HG03460 (cell line): ENCODE data around the gene NRXN3.

Experiments
- ATAC-seq: cut with Tn5 transposase; IDR thresholded peaks from one replicate; pipeline ENCODE4 v1.9.1; 2021; ENCODE audit not compliant: unreplicated experiment

NRXN3 gene

GRCh38 chr14:79496701-79497100 is 1326.5 kb downstream of the NRXN3 start:
- ATAC-seq = no peak

GRCh38 chr14:79500489-79500888 is 1330.3 kb downstream of the NRXN3 start:
- no peak for ATAC-seq

- ATAC-seq = no peak
These were observed 1332.1 kb downstream of the NRXN3 start for GRCh38 chr14:79502136-79502750.

GRCh38 chr14:79502751-79503148 is 1332.6 kb downstream of the NRXN3 start:
- ATAC-seq = no peak

GRCh38 chr14:79510659-79511058 is 1340.5 kb downstream of the NRXN3 start:
- ATAC-seq = no peak

- ATAC-seq = no peak
These were observed 1341.0 kb downstream of the NRXN3 start for GRCh38 chr14:79511146-79511545.

- ATAC-seq = no peak
These were observed 1343.3 kb downstream of the NRXN3 start for GRCh38 chr14:79513446-79513845.

- ATAC-seq = no peak
These were observed 1344.5 kb downstream of the NRXN3 start for GRCh38 chr14:79514700-79515099.

GRCh38 chr14:79515158-79515557 is 1345.0 kb downstream of the NRXN3 start:
- ATAC-seq = no peak

GRCh38 chr14:79516009-79516408 is 1345.8 kb downstream of the NRXN3 start:
- ATAC-seq = no peak

GRCh38 chr14:79525416-79525815 is 1355.2 kb downstream of the NRXN3 start:
- ATAC-seq = no peak

- ATAC-seq = no peak
These were observed 1358.7 kb downstream of the NRXN3 start for GRCh38 chr14:79528828-79529416.

- ATAC-seq = no peak
These were observed 1360.4 kb downstream of the NRXN3 start for GRCh38 chr14:79530555-79530954.

- no peak for ATAC-seq
These were observed 1364.7 kb downstream of the NRXN3 start for GRCh38 chr14:79534703-79535353.

GRCh38 chr14:79540394-79540793 is 1370.2 kb downstream of the NRXN3 start:
- no peak for ATAC-seq

- ATAC-seq = no peak
These were observed 1371.9 kb downstream of the NRXN3 start for GRCh38 chr14:79542121-79542520.

- no peak for ATAC-seq
These were observed 1373.2 kb downstream of the NRXN3 start for GRCh38 chr14:79543348-79543747.

GRCh38 chr14:79543967-79544697 is 1374.0 kb downstream of the NRXN3 start:
- ATAC-seq = no peak

GRCh38 chr14:79544698-79545070 is 1374.5 kb downstream of the NRXN3 start:
- no peak for ATAC-seq

GRCh38 chr14:79548836-79549235 is 1378.7 kb downstream of the NRXN3 start:
- no peak for ATAC-seq

GRCh38 chr14:79549515-79549914 is 1379.3 kb downstream of the NRXN3 start:
- ATAC-seq = no peak

GRCh38 chr14:79551523-79551922 is 1381.3 kb downstream of the NRXN3 start:
- ATAC-seq = no peak
